ENCODE data around the gene DIP2A. TPM values are rescaled to one million over a fixed set of nuclear protein-coding genes. Genes with fewer than 3 reads are reported as not detected.

Gene DIP2A
- total RNA-seq, 1 experiment from 2014 or later, result 39.9 TPM

DNA sequence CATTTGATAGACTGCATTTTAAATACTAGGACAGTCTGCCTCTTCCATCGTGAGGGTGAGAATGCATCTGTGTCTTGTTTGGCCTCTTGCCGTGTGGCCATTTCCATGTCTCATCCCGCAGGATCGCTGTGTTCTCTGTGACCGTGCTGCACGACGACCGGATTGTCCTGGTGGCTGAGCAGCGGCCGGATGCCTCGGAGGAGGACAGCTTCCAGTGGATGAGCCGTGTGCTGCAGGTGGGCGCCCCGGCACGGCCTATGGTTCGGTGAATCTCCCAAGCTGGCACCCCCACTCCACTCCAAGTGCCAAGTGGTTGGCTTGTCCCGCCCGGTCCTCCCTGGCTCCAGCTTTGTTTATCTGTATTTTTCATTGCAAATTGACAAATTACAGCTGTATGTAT is 91.0 kb downstream of the DIP2A start:
- ChIA-PET CTCF (no interaction called here), POLR2A (ENCODE audit: unreplicated experiment) (no interaction called here)

GRCh38 chr21:46550116-46550941 is 91.6 kb downstream of the DIP2A start:
- Histone ChIP-seq H3K79me2 (ENCODE audit: low read depth) (no peaks in the 10 kb centered on the region), H2AFZ (no peak overlapping the region), H3K27ac (no peak overlapping the region), H3K4me2 (no peak overlapping the region), H3K4me3 (no peak overlapping the region), H3K9me2 (ENCODE audit: insufficient read depth) (no peaks in the 10 kb centered on the region), H3F3A (ENCODE audit: insufficient read depth, low read depth) (no peaks in the 10 kb centered on the region), H4K20me1 (ENCODE audit: insufficient read depth) (no peaks in the 10 kb centered on the region), H3K9me3 (ENCODE audit: insufficient read depth, low read depth) (no peaks in the 10 kb centered on the region), H3K36me3 (ENCODE audit: low read depth) (no peaks in the 10 kb centered on the region), H3K4me1 (replicated peaks; ENCODE audit: insufficient read depth) (no peaks in the 10 kb centered on the region), H3K27me3 (ENCODE audit: insufficient read depth, low read depth) (no peaks in the 10 kb centered on the region)
- intact Hi-C loops (cut with micrococcal nuclease; ENCODE audit: unreplicated experiment), result no loop called here
- no TSS peak for BruUV-seq (replicated peaks)
- POLR2A ChIA-PET (ENCODE audit: unreplicated experiment), result no interaction called here
- CTCF ChIA-PET, result no interaction called here
- no peak for DNase-seq
- TF ChIP-seq, protein P1, sequence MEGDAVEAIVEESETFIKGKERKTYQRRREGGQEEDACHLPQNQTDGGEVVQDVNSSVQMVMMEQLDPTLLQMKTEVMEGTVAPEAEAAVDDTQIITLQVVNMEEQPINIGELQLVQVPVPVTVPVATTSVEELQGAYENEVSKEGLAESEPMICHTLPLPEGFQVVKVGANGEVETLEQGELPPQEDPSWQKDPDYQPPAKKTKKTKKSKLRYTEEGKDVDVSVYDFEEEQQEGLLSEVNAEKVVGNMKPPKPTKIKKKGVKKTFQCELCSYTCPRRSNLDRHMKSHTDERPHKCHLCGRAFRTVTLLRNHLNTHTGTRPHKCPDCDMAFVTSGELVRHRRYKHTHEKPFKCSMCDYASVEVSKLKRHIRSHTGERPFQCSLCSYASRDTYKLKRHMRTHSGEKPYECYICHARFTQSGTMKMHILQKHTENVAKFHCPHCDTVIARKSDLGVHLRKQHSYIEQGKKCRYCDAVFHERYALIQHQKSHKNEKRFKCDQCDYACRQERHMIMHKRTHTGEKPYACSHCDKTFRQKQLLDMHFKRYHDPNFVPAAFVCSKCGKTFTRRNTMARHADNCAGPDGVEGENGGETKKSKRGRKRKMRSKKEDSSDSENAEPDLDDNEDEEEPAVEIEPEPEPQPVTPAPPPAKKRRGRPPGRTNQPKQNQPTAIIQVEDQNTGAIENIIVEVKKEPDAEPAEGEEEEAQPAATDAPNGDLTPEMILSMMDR (conservative IDR thresholded peaks at IDR 0.05), result no peak
- no peak for TF ChIP-seq EZH2 (IDR thresholded peaks at IDR 0.05; ENCODE audit: low read depth)

More for the DNA sequence above, 91.0 kb downstream of the DIP2A start:
- H3K4me3 ChIP-seq, result no peak overlapping the region
- H3K4me2 ChIP-seq, result no peak overlapping the region
- H3K79me2 ChIP-seq (ENCODE audit: low read depth), result no peaks in the 10 kb centered on the region
- no peak overlapping the region for H3K27ac ChIP-seq
- no peaks in the 10 kb centered on the region for H3K36me3 ChIP-seq (ENCODE audit: low read depth)
- H4K20me1 ChIP-seq (ENCODE audit: insufficient read depth), result no peaks in the 10 kb centered on the region
- no peak for DNase-seq
- no peaks in the 10 kb centered on the region for H3K9me2 ChIP-seq (ENCODE audit: insufficient read depth)
- H3F3A ChIP-seq (ENCODE audit: insufficient read depth, low read depth), result no peaks in the 10 kb centered on the region
- H3K9me3 ChIP-seq (ENCODE audit: insufficient read depth, low read depth), result no peaks in the 10 kb centered on the region
- no peak for TF ChIP-seq EZH2 (IDR thresholded peaks at IDR 0.05; ENCODE audit: low read depth)
- TF ChIP-seq, protein P1 (conservative IDR thresholded peaks at IDR 0.05), result no peak
- no peaks in the 10 kb centered on the region for H3K4me1 ChIP-seq (replicated peaks; ENCODE audit: insufficient read depth)
- intact Hi-C loops (cut with micrococcal nuclease; ENCODE audit: unreplicated experiment), result no loop called here
- H3K27me3 ChIP-seq (ENCODE audit: insufficient read depth, low read depth), result no peaks in the 10 kb centered on the region
- H2AFZ ChIP-seq, result no peak overlapping the region
- BruUV-seq (replicated peaks), result no TSS peak

DNA sequence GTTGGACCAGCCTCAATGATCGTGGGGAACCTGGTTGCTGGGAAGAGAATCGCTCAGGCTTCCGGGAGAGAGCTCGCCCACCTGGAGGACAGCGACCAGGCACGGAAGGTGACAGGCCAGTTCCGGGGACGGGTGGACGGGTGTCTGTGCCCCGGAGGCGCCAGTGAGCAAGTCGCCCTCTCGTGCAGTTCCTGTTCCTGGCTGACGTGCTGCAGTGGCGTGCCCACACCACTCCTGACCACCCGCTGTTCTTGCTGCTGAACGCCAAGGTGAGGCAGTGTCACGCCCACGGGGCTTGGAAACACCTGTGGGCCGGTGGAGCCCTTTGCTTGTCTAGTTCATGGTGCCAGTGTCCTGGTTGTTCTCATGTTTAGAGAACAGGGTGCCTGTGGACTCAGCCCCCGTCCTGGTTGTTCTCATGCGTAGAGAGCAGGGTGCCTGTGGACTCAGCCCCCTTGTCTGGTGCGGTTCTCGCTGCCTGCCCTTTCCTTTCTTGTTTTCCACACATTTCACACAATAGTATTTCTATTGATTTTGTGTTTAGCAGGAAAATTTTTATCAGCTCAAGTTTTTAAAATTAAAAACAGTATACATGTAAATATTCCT is 93.0 kb downstream of the DIP2A start:
- Histone ChIP-seq H3K9me3 (ENCODE audit: insufficient read depth, low read depth) (no peaks in the 10 kb centered on the region), H4K20me1 (ENCODE audit: insufficient read depth) (no peaks in the 10 kb centered on the region), H3K9me2 (ENCODE audit: insufficient read depth) (no peaks in the 10 kb centered on the region), H3K4me3 (no peak overlapping the region), H3K27ac (no peak overlapping the region), H3K27me3 (ENCODE audit: insufficient read depth, low read depth) (no peaks in the 10 kb centered on the region), H3K36me3 (ENCODE audit: low read depth) (no peaks in the 10 kb centered on the region), H3K79me2 (ENCODE audit: low read depth) (no peaks in the 10 kb centered on the region), H3F3A (ENCODE audit: insufficient read depth, low read depth) (no peaks in the 10 kb centered on the region), H3K4me2 (no peak overlapping the region), H2AFZ (no peak overlapping the region), H3K4me1 (replicated peaks; ENCODE audit: insufficient read depth) (no peaks in the 10 kb centered on the region)
- ChIA-PET CTCF (no interaction called here), POLR2A (ENCODE audit: unreplicated experiment) (no interaction called here)
- TF ChIP-seq, protein P1 (conservative IDR thresholded peaks at IDR 0.05), result no peak
- no peak for TF ChIP-seq EZH2 (IDR thresholded peaks at IDR 0.05; ENCODE audit: low read depth)
- no TSS peak for BruUV-seq (replicated peaks)
- intact Hi-C loops (cut with micrococcal nuclease; ENCODE audit: unreplicated experiment), result no loop called here
- no peak for DNase-seq
